Hepatocyte (in vitro differentiated cells): ENCODE measurements around the gene TMOD2.

ENCODE experiments used
- EZH2 ChIP-seq: fragments of 200-600 bp; sonication (generic); IDR thresholded peaks from 2 replicates; pipeline ENCODE4 v1.6.1; 2016; ENCODE audit warnings: antibody characterized with exemption, mild to moderate bottlenecking, borderline replicate concordance
- EZH2phosphoT487 ChIP-seq: fragments of 200-600 bp; sonication (generic); IDR thresholded peaks from one replicate; pipeline ENCODE4 v1.6.1; 2018; ENCODE audit warnings: antibody characterized with exemption, mild to moderate bottlenecking, low read depth, moderate library complexity; ENCODE audit not compliant: unreplicated experiment, severe bottlenecking
- TF ChIP-seq, protein P1 (sequence below): fragments of 200-600 bp; sonication (generic); IDR thresholded peaks from 2 replicates; pipeline ENCODE4 v1.5.1; 2016; ENCODE audit warnings: antibody characterized with exemption, mild to moderate bottlenecking; ENCODE audit not compliant: poor library complexity

- TF ChIP-seq EZH2phosphoT487: no peak
- TF ChIP-seq, protein P1, sequence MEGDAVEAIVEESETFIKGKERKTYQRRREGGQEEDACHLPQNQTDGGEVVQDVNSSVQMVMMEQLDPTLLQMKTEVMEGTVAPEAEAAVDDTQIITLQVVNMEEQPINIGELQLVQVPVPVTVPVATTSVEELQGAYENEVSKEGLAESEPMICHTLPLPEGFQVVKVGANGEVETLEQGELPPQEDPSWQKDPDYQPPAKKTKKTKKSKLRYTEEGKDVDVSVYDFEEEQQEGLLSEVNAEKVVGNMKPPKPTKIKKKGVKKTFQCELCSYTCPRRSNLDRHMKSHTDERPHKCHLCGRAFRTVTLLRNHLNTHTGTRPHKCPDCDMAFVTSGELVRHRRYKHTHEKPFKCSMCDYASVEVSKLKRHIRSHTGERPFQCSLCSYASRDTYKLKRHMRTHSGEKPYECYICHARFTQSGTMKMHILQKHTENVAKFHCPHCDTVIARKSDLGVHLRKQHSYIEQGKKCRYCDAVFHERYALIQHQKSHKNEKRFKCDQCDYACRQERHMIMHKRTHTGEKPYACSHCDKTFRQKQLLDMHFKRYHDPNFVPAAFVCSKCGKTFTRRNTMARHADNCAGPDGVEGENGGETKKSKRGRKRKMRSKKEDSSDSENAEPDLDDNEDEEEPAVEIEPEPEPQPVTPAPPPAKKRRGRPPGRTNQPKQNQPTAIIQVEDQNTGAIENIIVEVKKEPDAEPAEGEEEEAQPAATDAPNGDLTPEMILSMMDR: no peak
- TF ChIP-seq EZH2: no peak
Observed at GRCh38 chr15:51809457-51809856, 58.1 kb downstream of the TMOD2 start.
